KBM-7 (cell line): Measurements from ENCODE around the gene EXOC1.
"Not testable (repeated sequence)": the region's sequence is repeated elsewhere in the genome, so short reads cannot be mapped to it uniquely, and the experiment has no call there.

Source experiments
- DNase-seq: peaks from one replicate; pipeline ENCODE4 v3.0.0-alpha.2; 2015
- in situ Hi-C: fragments of 300-500 bp; cut with MboI; formaldehyde crosslinking; loops from 2 replicates; pipeline ENCODE4 v1.14.3; 2020; ENCODE audit warnings: low sequenced_read_pairs, low pct_unique_long_range_greater_than_20kb, mixed read lengths

EXOC1 gene

DNA sequence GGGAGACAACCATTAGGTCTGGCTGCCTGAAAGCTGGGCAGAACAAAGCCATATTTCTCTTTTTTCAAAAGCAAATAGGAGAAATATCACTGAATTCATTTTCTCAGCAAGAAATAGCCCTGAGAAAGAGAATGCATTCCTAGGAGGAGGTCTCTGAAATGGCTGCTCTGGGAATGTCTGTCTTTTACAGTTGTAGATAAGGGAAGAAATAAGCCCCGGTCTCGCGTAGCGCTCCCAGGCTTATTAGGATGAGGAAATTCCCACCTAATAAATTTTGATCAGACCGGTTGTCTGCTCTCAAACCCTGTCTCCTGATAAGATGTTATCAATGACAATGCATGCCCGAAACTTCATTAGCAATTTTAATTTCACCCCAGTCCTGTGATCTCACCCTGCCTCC is 82.5 kb downstream of the EXOC1 start:
- in situ Hi-C loops, DNase-seq: not testable (repeated sequence)

GRCh38 chr4:55938481-55938880 is 85.0 kb downstream of the EXOC1 start:
- in situ Hi-C loops, result no loop called here
- peak; percentile 83 for DNase-seq

- DNase-seq, result no peak
- in situ Hi-C loops, result no loop called here
Observed at GRCh38 chr4:55939421-55939820, 86.0 kb downstream of the EXOC1 start.

DNA sequence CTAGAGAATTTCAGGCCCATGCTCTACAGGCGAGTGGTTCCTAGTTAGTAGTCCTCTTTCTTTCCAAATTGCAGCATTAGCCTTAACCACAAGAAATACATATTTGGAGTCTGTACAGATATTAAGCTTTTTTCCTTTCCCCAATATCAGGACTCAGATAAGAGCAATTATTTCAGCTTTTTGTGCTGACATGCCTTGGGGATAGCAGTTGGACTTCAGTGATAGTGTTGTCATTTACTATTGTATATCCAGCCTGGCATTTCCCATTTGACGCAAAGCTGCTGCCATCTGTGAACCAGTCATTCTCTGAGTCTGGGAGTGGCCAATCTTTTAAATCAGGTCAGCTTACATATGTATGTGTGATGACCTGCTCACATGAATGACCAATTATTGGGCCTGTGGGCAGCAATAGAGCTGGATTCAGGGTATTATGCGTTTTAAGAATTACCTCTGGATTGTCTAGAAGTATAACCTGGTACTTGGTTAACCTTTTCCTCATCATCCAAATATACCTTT is 88.5 kb downstream of the EXOC1 start:
- in situ Hi-C loops, result no loop called here
- DNase-seq, result no peak

DNA sequence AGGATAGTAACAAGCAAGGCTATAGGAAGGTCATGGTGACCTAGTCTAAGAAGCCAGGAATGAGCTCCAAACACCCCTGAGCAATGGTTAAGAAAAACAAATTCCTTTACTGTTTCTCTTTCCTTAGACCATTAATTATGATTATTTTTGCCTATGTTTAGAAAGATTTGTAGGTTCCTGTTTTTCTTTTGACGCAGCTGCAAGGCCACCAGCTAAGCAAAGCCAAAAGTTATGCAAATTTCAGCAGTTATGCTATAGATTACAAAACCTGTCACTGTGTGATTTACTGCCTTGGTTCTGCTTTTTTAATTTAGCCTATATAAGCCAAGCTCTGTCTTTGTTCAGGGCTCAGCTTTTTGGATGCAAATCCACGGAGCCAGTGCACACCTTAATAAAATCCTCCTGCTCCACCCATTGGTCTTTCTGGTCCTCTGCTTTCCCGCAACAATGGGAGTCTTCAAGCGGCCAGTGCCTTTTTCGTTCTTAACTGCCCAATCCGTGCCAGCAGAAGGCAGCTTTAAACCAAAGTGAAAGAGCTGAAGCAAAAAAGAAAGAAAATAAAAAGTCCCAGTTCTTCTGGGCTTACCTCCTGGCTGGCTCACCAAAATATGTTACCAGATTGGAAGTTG is 93.9 kb downstream of the EXOC1 start:
- in situ Hi-C loops, result no loop called here
- DNase-seq, result peak; percentile 84

GRCh38 chr4:55947912-55948725 is 94.7 kb downstream of the EXOC1 start:
- DNase-seq, result peak; percentile 58
- in situ Hi-C loops, result no loop called here

GRCh38 chr4:55948726-55949481 is 95.5 kb downstream of the EXOC1 start, which contains the start of gene CEP135:
CEP135 (plus strand) TSS chr4:55948945; CDS start chr4:55952131, 3,186 bp downstream.
- in situ Hi-C loops, result no loop called here
- DNase-seq, result peak; percentile 96

- no peak for DNase-seq
- in situ Hi-C loops, result no loop called here
Observed at GRCh38 chr4:55949482-55949802, 96.0 kb downstream of the EXOC1 start.

DNA sequence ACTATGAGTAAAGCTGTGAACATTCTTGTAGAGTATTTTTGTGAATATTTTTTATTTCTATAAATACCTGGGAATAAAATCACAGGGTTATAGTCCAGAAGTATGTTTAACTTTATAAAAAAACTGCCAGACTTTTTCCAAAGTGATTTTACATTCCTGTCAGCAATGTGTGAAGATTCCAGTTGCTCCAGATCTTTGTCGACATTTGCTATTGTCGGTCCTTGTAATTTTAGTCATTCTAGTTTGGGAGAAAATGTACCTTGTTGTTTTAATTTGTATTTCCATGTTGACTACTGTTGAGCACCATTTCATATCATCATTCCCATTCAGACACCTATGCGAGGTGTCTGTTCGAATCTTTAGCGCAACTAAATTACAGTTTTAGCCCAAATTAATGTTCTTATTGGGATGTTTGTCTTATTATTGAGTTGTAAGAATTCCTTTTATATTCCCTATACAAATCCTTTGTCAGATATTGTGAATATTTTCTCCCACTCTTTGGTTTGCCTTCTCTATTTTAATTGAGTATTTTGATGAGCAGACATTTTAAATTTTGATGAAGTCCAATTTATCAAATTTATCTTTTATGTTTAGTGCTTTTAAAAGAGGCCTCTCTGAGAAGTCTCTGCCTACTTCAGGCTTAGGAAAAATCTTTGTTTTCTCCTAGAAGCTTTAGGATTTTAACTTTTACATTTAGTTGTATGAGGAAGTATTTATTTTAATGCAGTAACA is 97.9 kb downstream of the EXOC1 start:
- in situ Hi-C loops, result no loop called here
- no peak for DNase-seq
